Activated effector memory CD4-positive, alpha-beta T cell treated with Interleukin-2 at 50 U/mL for 16 hours (primary cell): ENCODE data around the gene FBXO42.
A peak's percentile ranks its signal among the peaks of the same experiment; 100 is the strongest.
"Not testable (repeated sequence)": the region's sequence is repeated elsewhere in the genome, so short reads cannot be mapped to it uniquely, and the experiment has no call there.

Source experiments
- DNase-seq: peaks from one replicate; pipeline ENCODE4 v3.0.0-alpha.2; 2020

The FBXO42 gene

DNA sequence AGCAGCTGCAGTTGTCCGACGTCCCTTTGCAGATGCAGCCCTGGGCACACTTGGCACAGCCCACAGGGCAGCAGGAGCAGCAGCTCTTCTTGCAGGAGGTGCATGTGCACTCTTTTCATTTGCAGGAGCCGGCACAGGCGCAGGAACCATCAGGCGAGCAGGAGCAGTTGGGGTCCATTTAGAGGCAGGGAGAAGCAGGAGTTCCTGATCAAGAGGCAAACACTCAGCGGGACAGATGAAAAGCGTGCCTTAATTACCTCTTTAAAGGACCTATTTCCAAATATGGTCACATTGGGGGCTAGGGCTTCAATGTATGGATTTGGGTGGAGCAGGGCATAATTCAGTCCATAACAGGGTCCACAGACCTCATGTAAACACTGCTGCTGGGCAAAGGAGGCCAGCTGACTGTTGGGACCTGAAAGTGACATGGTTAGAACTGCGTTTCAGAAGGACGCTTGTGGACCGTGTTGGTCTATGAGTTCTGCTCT is 111.0 kb downstream of the FBXO42 start:
- DNase-seq, result no peak

DNA sequence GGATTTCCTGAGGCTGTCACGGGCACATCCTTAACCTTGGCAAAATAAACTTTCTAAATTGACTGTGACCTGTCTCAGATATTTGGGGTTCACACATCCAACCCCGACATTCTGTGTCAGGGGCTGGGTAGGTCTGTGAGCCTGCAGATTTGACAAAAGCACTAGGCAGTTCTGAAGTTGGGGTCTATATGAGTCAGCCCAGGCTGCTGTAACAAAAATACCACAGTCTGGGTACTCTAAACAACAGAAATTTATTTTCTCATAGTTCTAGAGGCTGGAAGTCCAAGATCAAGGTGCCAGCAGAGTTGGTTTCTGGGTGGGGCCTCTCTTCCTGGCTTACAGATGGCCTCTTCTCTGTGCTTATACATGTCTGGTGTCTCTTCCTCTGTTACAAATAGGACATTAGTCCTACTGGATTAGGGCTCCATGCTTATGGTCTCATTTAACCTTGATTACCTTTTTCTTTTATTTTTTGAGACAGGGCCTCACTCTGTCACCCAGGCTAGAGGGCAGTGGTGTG is 112.2 kb downstream of the FBXO42 start:
- DNase-seq, result no peak

DNA sequence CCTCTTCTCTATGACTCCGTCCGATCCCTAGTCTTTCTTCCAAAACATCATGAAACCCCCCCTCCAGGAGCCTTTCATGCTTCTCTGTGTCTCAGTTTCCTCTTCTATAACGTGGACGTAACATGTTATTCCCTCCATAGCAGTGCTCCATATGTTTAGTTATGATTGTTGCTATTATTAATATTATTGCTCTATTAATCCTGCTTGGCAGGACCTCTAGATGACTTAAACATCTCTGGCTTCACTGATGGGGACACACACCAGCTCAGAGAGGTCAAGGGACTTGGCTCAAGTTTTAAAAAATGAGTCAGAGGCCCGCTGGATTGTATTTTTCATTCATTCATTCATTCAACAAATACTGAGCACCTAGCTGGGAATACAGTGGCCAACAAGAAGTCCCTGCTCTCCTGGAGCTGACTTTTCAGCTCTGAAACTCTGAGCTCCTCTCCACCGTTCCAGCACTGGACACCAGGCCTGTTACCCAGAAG is 114.9 kb downstream of the FBXO42 start:
- DNase-seq, result no peak

DNA sequence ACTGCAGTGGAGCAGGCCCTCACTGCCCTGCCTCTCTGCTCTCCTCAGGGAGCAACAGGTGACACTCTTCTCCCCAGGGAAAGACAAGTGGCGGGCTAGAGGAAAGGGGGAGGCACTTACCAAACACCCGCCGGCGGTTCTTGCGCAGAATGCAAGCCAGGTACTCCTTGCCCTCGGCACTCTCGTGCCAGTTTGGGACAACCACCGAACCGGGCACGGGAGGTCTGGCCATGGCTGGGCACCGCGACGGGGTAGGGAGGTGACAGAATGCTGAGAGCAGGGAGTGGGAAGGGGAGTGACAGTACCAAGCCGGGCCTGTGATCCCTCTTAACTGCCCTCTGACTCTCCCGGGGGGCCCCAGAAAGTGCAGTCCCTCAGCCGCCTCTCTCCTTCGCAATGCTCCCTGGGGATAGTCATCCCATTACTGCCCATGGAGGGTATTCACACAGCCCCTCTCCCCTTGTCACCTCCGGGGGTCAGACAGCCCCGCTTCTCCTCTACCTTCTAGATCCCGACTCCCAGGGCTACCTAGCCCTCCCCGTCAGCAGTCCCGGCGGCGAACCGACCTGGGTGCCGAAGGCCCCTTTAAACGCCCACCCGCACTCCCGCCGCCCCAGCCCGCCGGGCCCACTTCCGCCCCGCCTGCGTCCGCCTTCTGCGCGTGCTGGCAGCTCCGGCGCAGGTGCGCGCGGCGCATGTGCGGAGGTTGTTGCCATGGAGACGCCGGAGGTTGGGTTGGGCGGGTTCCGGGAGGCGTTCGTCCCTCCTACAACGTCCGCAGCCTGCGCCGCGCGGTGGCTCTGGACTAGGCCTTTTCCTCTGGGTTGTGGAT is 115.6 kb downstream of the FBXO42 start, which contains the start of gene CPLANE2:
TSS of gene CPLANE2 (minus strand) at position 673 of the 832 bp plus-strand sequence. CDS start at position 232, 441 bp downstream.
- peak; percentile 95 for DNase-seq

DNA sequence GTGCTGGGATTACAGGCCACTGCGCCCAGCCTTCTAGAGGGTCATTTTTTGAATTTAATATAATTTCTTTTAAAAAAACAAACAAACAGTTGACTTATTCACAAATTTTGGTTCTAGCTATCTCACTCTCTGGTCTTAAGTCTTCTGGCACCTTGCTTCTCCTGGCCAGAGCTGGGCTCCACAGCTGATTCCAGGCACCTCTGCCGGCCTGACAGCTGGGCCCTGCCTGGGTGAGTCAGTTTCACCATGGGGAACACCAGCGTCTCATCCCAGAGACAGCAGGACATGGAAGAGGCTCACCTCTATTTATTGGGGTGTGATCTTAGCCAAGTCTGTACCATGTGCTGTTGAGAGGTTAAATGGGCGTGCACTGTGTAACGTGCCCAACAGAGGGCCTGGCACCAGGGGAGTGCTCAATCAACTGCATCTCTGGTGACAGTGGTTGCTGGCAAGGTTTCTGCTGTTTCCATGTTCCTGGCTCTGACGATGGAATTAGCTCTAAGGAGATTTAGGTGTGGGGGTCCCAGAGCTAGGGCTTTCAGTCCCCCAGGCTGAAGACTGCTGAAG is 116.3 kb downstream of the FBXO42 start:
- DNase-seq, result peak; percentile 37

DNA sequence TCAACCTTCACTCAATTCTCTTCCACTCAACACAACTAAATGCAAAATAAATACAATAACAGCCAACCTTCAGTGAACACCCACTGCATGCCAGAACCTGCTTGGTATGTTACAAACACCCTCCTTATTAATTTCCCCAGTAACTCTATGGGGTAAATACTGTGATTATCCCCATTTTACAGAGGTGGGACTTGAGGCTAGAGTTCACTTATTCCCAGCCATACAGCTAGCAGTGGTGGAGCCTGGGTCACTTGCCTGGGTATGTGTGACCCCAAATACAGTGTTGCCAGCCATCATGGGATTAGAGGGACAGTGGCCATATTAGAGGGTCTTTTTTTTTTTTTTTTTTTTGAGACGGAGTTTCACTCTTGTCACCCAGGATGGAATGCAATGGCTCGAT is 116.9 kb downstream of the FBXO42 start:
- no peak for DNase-seq

DNA sequence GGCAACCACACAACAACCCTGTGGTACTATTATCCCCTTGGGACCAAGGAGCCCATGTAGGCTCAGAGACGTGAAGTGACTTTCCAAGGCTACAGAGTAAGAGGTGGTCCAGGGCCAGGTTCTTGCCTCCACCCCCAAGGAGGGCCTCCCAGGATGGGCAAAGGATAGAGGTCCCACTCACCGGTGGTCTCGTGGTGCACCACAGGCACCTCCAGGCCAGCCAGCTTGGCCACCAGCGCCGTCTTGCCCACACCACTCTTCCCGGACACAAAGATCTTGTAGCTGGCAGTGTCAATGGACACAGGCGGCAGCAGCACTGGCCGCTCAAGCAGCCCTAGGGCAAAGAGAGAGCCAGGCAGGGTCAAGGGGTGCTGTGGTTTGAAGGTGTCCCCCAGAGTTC is 118.8 kb downstream of the FBXO42 start:
- no peak for DNase-seq

DNA sequence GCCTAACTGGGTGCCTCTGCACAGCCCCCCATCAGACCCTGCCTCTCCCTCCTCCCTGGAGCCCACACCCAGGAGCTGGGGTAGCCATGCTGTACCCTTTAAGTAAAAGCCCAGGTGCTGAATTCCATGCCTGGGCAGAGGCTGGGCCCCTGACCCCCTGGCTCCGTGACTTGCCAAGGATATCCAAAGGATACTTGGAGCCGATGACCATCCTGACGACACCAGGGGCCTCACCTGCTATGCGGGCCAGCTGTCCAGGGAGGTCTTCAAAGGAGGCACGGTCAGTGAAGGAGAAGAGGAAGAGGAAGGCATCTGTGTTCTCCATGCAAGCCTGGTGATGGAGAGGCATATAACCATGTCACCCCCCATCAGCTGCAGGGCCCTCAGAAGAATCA is 120.0 kb downstream of the FBXO42 start:
- DNase-seq, result no peak

DNA sequence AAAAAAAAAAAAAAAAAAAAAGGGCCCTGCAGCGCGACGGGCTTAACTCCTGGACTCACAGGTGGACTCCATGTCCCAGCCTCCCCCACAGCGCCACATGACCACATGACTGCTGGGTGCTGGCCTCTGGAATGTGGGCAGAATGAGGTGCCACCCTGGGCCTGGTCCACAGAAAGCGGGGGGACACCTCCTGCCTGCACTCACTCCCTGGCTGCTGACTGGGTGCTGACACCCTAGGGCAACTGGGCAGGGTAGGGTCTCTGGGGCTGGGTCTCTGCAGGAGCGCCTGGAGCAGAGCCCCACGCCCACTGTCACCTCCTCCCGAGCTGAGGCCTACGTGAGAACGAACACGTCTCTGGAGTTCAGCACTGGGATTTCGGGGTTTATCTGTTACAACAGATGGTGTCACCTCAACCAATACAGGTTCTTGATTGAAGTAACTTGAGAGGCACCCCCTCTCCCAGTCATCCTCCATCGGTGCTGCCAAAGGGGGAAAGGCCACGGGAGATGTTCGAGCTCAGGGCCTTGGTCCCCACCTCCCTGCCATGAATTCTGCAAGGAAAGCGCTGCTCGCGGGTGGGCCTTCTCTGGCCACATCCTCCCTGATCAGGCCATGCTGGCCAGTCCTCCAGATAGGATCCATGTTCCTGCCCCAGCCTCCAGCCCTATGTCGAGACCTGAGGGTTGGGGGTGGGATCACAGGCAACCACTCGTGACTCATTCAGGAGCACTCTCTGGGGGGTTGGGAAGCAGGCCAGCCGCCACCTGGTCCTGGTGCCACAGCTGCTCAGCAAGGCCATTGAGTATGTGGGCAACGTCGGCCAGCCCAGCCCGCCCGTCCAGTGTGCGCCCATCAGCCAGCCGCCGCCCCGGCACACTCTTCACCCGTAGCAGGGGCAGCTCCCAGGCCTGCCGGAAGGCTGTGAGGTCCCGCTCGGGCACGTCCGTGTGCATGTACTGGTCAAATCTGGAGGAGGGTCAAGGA is 120.7 kb downstream of the FBXO42 start:
- DNase-seq, result no peak

DNA sequence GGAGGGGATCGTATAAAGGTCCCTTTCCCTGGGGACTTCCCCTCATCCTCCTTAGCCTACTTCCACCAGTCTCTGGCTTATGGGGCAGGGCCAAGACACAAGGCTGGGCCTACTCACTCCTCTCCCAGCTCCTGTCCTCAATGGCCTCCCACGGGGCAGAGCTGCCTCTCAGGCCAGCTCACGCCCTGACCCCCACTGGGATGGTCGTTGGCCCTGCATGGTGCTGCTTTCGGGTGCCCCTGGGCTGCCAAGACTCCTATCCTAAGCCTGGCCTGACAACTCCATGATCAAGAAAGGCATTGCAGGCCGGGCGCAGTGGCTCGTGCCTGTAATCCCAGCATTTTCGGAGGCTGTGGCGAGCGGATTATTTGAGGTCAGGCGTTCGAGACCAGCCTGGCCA is 121.5 kb downstream of the FBXO42 start:
- DNase-seq, result no peak

DNA sequence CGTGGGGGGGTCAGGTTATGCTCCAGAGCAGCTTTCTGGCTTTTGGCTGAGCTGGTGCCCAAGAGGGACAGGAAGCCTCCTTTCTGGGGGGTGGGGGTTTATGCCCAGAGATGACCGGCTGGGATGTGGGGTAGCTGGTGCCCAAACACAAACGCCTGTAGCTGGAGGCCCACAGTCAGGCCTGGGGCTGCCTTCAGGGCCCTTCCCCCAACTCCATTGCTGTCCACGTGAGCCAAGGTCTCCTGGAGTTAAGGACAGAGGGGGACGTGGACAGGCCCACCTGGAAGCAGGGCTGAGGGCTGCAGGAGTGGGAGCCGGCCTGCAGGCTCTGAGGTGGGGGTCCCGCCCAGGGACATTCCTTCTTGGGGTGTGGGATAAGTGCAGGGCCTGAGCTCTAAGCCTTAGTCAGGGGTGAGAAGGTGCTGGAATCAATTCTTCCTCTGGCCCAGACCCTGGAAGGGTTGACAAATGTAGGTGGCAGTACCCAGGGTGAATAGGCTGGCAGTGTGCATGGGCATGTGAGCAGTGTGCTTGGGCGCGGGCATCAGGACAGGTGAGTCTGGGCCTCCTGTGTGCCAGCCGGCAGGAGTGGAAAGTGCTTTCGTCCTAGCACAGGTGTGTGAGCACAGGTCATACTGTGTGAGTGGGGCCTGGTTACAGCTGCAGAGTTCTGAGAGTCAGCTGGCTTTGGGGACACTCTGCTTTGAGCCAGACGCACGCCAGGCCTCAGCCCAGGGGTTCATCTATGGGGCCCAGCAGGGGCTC is 122.1 kb downstream of the FBXO42 start:
- DNase-seq, result no peak

DNA sequence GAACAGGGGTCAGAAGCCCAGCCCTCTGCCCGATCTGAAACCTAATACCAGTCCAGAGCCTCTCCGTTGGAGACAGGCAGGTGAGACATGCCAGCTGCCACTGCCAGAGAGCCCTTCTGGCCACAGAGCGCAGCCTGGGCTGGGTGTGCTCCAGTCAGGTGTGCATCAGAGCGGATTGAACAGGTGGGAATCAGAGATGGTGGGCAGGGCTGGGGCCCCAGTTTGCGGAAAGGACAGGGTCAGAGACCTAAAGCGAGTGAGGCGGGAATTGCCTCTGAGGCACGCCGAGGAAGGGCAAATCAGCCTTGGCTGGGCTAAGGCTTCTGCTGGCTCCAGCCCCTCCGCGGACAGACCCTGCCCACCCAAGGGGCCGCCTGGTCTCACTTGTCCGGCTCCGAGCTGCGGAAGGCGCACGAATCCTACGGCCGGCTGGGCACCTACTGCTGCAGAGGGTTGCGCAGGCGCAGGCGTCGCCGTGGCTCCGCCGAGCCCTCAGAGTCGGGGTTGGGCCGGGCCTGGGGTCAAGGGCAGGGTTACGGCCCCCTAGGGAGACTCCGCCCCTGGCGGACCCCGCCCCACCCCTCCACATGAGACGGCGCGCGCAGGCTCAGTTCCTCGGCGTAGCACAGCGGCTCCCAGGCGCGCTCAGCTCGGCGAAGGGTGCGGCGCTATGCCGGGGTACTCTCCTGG is 125.6 kb downstream of the FBXO42 start:
- no peak for DNase-seq

DNA sequence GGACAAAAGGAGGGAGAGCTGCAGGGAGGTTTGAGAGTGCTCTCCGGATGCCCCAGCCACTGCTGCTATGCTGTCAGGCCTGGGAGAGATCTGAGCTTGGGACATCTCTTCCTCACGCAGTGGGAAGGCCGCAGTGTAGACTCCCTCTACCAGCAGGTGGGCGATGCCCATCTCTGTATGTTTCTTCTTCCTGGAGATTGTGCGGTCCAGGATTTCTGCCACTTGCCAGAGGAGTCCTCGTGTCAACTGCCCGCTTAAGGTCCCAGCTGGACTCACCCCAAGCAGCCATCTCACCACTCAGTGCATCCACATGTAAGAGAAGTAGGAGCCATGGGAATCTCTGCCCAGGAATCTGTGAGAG is 126.2 kb downstream of the FBXO42 start:
- no peak for DNase-seq

DNA sequence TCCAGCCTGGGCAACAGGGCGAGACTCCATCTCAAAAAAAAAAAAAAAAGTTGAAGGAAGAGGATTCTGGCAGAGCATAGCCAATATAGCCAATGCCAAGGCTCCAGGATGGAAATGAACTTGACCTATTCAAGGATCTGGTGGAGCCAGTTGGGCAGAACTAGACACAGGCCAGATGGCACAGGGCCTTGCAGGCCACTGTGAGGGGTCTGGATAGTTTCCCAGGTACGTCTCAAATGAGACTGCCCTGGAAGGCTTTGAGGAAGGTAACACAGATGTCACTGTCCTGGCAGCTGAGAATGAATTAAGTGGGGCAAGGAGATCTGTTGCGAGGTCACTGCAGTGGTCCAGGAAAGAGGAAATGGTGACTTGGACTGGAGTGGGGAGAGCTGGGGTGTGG is 127.8 kb downstream of the FBXO42 start:
- DNase-seq, result no peak

DNA sequence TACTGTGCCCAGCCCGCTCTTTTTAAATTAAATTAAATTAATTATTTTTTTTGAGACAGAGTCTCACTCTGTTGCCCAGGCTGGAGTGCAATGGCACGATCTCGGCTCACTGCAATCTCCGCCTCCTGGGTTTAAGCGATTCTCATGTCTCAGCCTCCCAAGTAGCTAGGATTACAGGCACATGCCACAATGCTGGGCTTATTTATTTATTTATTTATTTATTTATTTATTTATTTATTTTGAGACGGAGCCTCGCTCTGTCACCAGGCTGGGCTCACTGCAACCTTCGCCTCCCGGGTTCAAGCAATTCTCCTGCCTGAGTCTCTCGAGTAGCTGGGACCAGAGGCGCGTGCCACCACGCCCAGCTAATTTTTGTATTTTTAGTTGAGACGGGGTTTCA is 129.6 kb downstream of the FBXO42 start:
- not testable (repeated sequence) for DNase-seq

DNA sequence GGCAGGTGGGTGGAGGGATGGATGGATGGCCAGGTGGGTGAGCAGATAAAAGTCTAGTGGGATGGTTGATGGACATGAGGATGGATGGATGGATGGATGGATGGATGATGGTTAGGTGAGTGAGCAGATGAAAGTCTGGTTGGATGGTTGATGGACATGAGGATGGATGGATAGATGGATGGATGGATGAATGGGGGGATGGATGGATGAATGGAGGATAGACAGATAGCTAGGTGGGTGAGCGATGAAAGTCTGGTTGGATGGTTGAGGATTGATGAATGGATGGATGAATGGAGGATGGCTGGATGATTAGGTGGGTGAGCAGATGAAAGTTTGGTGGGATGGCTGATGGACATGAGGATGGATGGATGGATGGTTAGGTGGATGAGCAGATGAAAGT is 130.8 kb downstream of the FBXO42 start:
- DNase-seq, result no peak

DNA sequence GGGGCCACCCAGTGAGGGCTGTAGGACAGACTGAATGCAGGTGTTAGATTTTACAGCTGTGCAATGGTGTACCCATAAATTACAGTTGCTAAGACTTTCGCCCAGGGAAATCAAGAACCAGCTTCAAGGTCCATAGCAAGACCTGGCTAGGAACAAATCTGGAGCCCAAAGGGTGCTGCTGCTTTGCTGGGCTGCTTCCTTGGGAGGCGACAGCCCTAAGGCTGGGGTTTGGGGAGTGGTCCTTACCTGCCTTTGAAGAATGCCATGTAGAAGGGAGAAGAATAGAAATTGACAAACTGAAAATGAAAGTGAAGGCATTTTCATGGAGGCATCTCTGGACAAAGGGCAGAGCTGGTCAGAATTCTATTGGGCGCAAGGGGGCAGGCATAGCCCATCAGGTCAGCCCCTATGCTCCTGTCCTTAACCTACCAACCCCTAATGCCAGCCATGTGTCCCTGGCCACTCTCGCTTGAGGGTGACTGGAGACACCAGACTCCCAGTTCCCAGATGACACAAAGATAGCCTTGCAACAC is 132.2 kb downstream of the FBXO42 start:
- no peak for DNase-seq

DNA sequence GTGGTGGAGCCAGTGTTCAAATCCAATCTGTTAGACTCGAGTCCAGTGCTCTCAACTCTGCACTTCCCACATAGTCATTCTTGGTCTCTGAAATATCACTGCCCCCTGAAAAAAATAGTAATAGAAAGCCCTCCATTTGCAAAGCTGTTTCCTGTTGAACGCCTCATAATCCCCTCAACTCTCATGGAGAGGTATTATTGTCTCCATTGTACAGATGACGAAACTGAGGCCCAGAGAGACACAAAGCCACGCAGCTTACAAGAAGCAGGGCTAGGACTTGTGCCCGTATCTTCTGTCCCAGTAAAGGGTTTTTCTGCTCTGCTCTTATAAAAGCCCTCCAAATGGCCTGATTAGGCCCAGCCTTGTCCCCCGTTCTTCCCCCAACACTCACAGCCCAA is 133.6 kb downstream of the FBXO42 start:
- DNase-seq, result no peak

DNA sequence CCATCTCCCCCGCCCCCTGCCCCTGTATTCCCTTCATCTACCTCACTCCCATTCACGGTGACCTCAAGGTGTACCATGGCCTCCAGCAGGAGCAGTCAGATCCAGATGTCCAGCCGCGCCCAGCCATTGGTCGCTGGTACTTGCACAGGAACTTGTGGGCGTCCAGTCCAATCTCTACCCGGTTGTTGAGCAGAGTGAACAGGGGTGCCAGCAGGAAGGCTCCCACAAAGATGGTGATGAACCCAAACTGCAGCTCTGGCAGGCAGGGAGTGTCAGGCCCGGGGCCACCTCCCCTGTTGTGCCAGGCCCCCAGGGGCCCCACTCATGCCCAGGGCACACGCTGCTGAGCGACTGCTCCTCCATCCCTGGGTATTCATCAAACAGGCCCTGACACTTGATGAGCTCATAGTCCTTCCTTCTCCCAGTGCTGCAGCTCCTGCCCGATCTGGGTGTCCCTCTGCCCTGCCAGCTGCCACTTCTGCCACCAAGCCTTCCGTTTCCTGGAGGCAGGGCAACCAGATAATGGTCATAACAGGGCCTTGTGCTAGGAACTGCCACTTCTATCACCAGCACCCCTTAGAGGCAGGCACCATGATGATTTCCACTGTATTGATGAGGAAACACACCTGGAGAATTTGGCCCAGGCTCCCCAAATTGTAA is 134.1 kb downstream of the FBXO42 start:
- DNase-seq, result no peak

DNA sequence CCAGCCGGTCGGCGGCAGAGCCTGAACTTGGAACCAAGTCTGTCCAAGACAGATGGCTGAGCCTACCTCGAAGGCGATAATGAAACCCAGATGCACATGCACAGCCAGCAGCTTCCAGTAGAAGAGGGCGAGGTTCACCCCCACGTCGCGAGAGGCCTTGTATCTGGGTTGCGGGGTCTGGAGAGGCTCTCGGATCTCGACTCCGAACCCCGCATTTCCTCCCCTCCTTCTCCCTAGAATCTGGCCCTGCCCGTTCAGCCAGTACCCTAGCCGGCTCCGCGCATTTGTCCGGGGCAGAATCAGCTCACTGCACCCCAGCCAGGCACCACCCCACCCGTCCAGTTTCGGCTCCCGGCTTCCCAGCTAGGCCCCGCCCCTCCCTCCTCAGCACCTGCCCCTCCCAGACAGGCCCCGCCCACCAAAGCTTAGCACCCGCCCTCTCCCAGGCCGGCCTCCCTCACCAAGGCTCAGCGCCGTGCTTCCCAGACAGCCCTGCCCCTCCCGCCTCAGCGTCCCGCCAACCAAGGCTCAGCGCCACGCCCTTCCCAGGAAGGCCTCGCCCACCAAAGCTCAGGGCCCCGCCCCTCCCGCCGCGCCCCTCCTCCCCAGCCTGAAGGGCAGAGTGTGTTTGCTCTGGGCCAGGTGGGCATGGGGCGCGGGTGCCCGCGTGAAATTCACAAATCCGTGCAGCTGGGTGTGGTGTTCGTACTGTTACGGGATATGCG is 135.1 kb downstream of the FBXO42 start:
- DNase-seq, result peak; percentile 88
